ENCODE data around the gene ERICH6. TPM values are rescaled to one million over a fixed set of nuclear protein-coding genes. Genes with fewer than 3 reads are reported as not detected.

The ERICH6 gene
- total RNA-seq, 1 donor from 2014 or later = 0.09 TPM

- no peak for DNase-seq (ENCODE audit: low spot score)
These were observed 89.8 kb downstream of the ERICH6 start for GRCh38 chr3:150613709-150614480.

- no peak for DNase-seq (ENCODE audit: low spot score)
These were observed 90.7 kb downstream of the ERICH6 start for GRCh38 chr3:150613034-150613433.

- DNase-seq (ENCODE audit: low spot score) = no peak
These were observed 91.2 kb downstream of the ERICH6 start for GRCh38 chr3:150612494-150612893.

GRCh38 chr3:150611666-150612065, 92.1 kb downstream of the ERICH6 start:
- DNase-seq (ENCODE audit: low spot score) = no peak

GRCh38 chr3:150610785-150611184, 92.9 kb downstream of the ERICH6 start:
- DNase-seq (ENCODE audit: low spot score) = no peak

GRCh38 chr3:150609988-150610387, 93.7 kb downstream of the ERICH6 start:
- no peak for DNase-seq (ENCODE audit: low spot score)

Other genes starting within 250 kb of the ERICH6 start
- 116 TPM for gene SERP1, start 157.4 kb downstream of the ERICH6 start, total RNA-seq
- gene EIF2A, start 157.1 kb downstream of the ERICH6 start, total RNA-seq = 63.4 TPM
- 116 TPM for gene SELENOT, start 100.6 kb downstream of the ERICH6 start, total RNA-seq
- gene SIAH2, start 59.2 kb upstream of the ERICH6 start, total RNA-seq = 33.7 TPM
- not detected for gene MINDY4B, start 201.5 kb upstream of the ERICH6 start, total RNA-seq

Measured in mucosa of gallbladder (tissue), 1 donor.